Body of pancreas (tissue), 4 donors: Measurements from ENCODE around the gene AMH.

Experiments used
- POLR2A ChIP-seq, 3 donors: fragments of 450-650 bp; IDR thresholded peaks; one replicate each; pipeline ENCODE4 v1.6.1; 2016; ENCODE audit warnings: antibody characterized with exemption in 3 of 3, mild to moderate bottlenecking in 2 of 3
- TF ChIP-seq, protein P1 (sequence below), 7 experiments: fragments of 450-650 bp in 4 of 7; fragments of 200-600 bp in 3 of 7; sonication (generic) in 3 of 7; IDR thresholded peaks; one replicate each; pipeline ENCODE4 v1.5.1; 2016 to 2019; ENCODE audit warnings: antibody characterized with exemption in 7 of 7

DNA sequence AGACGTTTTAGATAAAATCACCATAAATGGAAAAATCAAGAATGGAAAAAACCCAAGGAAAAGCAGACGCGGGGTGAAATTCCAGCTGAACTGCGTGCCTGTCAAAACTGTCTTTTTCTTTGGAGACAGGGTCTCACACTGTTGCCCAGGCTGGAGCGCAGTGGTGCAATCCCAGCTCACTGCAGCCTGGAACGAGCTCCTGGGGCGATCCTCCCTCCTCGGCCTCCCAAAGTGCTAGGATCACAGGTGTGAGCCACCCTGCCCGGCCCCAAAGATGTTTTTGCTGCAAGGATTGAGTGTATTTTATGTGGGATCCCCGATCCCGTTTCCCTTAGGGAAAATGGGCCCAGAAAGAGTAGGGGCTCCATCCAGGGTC, 33.7 kb downstream of the AMH start:
- TF ChIP-seq, protein P1, sequence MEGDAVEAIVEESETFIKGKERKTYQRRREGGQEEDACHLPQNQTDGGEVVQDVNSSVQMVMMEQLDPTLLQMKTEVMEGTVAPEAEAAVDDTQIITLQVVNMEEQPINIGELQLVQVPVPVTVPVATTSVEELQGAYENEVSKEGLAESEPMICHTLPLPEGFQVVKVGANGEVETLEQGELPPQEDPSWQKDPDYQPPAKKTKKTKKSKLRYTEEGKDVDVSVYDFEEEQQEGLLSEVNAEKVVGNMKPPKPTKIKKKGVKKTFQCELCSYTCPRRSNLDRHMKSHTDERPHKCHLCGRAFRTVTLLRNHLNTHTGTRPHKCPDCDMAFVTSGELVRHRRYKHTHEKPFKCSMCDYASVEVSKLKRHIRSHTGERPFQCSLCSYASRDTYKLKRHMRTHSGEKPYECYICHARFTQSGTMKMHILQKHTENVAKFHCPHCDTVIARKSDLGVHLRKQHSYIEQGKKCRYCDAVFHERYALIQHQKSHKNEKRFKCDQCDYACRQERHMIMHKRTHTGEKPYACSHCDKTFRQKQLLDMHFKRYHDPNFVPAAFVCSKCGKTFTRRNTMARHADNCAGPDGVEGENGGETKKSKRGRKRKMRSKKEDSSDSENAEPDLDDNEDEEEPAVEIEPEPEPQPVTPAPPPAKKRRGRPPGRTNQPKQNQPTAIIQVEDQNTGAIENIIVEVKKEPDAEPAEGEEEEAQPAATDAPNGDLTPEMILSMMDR (IDR thresholded peaks at IDR 0.05), result no peak
- no peak for TF ChIP-seq POLR2A (IDR thresholded peaks at IDR 0.05)
